HG03097 (cell line): ENCODE data around the gene TSTD2.

Experiments used
- ATAC-seq: cut with Tn5 transposase; IDR thresholded peaks from one replicate; pipeline ENCODE4 v1.9.1; 2021; ENCODE audit not compliant: unreplicated experiment, low FRiP score

TSTD2 gene

DNA sequence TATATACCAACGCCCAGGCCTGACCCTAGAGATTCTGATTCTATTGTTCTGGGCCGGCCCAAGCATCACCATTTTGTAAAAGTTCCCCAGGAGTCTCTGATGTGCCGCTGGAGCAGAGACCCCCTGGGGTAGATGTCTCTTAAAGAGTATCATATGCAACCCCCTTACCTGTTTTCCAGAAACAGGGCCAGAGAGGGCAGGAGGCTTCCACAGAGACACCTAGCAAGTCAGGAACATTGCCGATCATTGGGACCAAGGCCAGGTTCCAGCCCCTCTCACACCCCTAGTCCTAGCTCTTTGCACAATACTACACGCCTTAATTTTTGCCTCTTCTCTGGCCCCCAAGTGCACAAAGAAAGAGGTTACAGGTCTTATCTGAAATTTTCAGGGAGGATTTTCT, 67.9 kb downstream of the TSTD2 start:
- ATAC-seq, result no peak

DNA sequence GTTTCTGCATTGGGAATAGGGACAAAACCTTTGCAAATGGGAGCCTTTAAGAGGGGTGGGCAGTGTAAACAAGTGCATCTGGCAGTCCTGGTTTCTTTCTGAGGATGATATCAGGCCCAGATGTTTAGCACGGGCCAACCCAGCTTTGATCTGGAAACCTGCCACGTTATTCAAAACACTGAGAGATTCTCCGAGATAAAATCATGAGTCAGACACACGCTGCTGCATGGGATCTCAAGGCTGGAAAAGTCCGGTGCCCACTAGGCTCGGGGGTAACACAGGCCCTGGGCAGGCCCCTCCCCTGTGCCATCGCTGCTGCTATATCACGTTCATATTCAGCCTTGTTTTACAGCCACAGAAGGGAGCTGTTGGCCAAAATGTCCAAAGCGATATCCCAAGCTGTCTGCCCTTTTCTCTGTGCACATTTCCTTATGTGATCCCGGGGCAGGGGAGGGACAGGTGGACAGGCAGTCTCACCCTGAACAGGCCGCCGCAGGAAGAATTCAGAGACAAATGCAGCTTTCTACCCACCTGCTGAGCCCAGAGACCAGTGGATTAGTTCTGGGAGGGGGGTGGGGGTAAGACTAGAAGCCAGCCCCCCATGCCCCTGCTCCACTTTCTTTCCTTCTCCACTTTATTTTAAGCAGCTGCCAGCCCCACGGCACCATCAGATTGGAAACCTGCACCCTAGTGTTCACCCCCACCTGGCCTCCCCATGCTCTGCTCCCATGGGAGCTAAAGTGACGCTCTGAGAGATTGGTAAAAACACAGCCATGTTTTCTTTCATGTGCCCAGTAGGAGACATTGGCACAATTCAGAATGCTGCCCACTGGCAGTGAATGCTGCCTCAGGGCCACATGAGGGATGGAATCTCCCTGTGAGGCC, 68.6 kb downstream of the TSTD2 start:
- no peak for ATAC-seq

DNA sequence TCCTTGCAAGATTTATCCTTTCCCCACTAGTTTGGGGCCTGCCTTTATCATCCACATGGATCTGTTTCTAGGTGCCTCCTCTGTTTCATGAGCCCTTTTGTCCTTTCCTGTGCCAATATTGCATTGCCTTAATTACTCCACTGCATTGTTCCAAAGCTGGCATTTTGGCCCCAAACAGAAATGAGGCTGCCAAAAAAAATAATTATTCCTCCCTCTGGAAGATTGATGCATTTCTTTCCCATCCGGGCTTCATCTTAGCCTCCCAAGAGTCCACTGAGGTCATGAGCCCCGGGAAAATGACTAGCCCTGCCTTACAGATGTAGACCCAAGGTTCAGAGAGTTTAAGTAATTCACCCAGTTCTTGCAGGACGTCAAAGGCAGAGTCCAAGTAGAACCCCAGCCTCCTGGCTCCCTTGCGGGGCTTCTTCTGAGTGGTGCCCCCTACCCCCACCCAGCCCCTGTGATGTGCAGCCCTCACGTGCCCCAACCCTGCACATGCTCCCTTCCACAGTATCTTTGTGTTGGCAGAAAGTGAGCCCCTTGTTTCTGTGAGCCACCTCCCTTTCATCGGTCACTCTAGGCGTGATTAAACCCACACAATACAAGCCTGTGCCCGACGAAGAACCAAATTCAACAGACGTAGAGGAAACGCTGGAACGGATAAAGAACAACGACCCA, 69.6 kb downstream of the TSTD2 start:
- no peak for ATAC-seq

DNA sequence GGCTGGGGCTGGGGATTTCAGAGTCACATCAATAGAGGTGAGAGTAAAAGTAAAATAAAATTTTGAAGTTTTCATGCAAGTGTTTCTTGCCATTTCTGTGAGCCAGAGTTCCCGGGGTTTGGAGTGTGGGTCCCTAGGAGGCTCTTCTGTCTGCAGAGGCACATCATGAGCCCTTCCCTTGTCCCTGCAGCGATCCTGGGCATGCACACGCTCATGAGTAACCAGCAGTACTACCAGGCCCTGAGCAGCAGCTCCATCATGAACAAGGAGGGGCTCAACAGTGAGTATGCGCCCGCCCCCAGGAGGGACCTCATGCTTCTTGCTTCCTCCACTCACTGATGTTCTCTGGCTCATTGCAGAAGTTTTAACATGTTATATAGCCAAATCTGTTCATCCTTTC, 70.6 kb downstream of the TSTD2 start:
- ATAC-seq, result no peak

DNA sequence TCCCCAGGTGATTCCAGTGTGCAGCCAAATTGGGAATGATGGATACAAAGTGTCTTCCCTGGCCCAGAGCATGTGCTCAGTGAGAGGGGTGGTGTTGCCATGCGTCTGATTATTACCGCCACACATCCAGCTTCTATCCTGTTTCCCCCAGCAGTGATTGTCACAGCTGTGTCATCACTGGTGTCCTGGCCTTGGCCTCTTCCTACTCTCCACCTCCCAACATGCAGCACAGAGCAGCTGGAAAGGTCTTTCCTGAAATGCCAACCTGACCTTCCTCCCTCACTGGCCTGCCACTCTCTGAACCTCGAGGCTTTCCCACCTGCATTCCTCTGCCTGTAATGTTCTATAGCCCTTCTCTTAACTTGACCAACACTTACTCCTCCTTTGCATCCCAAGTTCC, 71.7 kb downstream of the TSTD2 start:
- ATAC-seq, result no peak

DNA sequence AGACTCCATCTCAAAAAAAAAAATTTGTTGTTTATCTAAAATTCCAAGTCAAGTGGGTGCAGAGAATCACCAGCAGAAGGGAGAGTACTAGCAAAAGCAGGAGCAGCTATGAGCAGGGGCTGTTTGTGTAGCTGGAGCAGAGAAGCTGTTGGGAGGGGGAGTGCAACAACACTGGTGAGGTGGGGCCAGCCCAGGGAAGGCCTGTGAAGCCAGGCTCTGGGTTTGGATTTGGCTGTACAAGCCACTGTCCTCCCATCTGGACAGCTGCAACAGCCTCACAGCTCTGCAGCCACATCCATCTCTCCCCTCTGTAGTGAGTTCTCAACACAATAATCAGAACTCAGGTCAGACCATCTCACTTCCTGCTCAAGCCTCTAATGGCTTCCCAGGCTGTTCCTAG, 72.3 kb downstream of the TSTD2 start:
- ATAC-seq, result no peak

DNA sequence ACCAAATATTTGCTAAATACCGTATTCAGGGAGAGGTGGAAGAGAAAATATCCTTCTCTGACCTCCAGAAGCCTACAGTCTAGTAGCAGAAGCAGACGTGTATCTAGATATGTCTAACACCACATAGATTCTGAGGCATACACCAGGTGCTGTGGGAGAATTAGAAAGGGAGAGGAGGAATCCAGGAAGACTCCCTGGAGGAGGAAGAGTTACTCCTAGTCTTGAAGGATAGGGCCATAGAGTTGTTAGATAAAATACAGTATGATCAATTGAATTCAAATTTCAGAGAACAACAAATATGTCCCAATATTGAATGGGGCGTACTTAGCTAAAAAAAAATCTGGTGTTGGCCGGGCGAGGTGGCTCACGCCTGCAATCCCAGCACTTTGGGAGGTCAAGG, 73.0 kb downstream of the TSTD2 start:
- no peak for ATAC-seq

DNA sequence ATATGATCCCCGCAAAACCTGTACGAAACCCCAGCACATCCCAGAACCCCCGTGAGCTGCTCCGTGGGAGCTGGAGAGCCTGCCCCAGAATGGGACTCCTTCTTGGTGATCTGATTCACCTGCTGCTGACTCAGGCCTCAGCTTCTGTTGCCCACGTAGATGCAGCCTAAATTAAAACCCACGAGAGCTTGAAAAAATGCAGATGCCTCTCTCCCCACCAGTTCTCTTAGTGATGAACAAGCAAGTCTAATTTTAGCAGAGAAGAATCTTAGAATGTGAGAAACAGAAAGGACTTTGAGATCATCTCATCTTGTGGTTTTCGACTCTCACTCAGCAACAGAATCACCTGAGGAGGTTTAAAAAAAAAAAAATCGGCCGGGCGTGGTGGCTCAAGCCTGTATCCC, 74.1 kb downstream of the TSTD2 start:
- no peak for ATAC-seq

DNA sequence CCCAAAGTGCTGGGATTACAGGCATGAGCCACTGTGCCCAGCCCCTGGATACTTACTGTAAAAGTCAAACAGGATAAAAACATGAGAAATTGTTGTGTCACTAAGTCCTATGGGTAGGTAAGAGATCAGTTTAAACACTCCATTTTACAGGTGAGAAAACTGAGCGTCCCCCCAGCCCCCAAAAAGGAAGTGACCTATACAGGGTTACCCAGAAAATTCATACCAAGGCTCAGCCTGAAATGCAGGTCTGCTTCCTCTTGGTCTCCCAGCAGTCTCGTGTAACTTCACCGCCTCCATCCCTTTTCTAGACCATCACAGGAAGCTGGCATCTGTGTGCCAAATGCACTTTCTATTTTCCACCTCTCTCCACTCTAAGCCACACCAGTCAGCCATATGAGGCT, 74.5 kb downstream of the TSTD2 start:
- no peak for ATAC-seq

DNA sequence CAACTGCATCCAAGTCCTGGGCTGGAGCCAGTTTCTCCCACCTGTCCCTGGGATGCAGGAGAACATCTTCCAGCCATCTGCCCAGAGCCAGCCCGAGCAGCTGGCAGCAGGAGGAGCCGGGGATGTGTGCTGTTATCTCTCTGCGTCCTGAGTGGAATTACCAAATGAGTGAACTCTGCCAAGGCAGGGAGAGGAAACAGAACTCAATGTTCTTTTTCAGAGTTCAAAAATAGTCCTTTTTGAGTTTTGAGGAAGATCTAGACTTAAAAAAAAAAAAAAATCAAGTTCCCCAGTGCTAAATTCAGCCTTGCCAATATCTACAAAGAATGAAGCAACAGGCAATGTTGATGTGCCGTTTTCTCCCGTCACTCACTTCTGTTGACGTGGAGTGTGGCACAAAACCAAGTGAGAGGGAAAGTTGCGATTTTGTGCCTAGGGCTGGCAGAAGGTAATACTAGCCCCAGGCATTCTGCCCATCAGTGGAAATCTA, 75.5 kb downstream of the TSTD2 start:
- no peak for ATAC-seq

DNA sequence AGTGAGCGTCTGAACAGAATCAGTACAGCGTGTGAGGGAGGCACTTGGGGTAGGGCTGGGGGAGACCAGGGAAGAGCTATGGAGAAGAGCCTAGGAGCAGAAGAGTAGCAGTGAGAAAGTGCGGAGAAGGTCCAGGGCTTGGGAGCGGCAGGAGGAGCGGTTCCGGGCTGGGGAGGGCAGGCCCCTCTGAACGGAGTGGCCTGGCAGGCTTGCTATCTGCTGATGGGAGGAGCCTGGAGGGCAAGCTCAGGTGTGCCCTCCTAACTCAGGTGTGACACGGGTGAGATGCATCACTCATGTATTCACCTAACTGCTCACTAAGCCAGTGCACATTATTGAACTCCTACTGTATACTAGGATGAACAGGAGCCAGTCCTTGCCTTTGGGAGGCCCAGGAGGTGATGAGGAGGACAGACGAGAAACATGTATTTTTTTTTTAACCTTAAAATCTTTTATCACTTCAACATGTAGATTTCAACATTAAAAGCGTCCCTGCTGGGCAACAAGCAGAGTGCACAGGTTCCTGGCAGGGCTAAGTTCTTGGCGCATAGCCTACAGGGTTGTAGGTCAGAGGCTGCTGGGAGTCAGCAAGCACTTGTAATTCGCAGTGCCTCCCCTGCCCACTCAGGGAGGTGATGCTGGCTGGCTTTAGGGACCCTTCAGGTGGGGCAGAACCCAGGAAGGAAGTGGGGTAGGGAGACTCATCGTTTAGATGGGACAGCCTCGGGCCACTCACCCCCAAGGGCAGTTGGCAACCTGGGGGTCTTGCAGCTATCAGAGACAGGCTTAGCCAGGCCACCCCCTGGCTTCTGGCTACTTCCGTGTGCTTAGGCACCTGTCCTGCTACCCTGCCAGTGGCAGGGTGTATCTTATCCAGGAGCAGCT, 76.2 kb downstream of the TSTD2 start:
- ATAC-seq, result no peak

DNA sequence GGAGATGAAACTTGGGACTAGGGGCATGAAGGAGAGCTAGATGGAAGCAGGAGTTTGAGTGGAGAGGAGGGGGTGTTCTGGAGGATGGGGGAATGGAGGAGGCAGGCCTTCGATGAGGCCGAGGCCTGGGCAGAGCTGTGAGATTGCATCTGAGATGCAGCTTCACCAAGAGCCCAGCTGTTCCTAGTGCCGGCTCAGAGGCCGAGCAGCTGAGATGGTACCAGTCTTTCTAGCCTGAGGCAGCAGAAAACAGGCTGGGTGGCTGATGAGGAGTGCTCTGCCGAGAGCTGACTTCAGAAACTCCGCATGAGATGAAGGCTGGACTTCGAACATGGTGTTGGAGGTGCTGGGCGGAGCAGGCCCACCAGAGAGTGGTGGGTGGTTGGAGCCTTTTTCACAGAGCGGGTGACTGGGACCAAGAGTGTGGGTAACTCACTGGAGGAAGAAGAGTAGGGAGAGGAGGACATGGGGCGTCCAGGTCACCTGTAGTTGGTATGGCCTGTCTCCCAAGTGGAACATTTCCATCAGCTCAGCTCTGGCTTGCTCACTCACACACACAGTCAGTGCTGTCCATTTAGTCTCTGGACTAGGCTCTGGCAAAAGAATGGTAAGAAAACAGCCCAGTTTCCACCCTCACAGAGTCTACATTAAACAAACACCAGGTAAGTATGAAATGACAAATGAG, 77.0 kb downstream of the TSTD2 start:
- ATAC-seq, result no peak

DNA sequence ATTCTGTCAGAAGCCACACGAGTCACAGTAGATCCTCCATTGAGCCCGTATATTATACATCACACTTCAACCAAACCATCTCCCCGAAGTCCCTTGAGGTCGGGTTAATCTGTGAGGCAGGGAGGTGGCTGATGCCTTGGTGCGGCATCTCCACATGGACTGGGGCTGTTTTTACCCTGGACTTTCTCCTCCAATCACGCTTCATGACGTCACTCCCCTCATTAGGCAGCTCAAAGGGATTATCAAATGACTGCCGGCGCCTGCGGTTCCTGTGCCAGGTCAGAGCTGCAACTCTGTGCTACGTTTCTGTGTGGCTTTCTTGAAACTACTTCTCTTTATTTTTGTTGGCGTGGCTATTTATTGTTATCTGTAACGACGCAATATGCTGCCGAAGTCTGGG, 78.0 kb downstream of the TSTD2 start:
- no peak for ATAC-seq

DNA sequence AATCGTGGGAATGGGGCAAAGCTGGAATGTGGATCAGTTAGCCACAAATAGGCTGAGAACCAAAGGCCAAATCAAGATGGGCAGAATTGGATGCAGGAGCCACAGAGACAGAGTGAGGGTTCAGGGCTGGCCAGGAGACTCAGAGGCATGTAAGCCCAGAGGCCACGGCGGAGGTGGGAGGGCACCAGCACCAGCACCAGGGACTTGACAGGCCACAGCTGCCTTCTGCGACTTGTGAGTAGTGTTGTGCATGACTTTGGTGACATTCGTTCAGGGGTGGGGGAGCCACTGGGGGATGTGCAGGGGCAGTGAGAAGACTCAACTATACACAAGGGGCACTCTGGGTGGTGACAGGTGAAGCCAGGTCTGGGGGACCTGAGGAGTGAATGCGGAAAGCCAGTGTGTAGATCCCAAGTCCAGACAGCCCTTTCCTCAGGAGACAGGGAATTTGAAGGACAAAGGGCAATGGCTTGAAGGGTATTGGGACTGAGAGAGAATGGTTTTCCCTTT, 78.5 kb downstream of the TSTD2 start:
- ATAC-seq, result no peak

DNA sequence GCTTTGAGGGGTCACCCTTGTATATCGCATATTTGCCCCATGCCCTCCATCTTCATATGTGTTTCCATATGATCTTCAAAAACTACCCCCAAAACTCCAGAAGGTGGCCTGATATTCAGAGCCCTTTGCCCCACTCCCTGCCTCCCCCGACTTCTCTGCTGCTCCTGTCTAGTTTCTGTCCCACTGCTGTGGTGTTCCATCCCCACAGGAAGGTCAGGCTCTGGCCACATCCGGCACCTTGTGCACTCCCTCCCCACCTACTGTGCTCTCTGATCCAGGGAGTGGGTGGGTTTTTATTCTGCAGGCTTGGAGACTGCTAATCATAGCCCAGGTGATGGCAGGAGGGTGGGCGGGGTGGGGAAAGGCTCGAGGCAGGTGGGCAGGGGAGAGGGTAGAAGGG, 79.3 kb downstream of the TSTD2 start:
- ATAC-seq, result no peak

DNA sequence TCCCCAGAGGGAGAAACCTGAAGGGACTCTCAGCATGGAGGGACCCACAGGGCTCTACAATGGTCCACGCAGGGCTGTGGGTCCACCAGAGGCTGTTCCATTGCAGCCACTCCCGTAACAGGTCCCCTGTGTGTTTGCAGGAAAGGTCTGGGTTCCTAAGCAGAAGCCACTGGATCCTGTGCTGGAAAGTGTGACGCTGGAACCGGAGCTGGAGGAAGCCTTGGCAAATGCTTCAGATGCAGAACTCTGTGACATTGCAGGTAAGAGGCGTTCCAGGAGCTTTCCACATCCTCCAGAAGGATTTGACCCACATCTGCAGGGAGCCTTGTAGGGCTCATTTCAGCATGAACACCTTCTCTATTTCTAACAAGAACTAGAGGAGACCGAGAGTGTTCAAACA, 80.0 kb downstream of the TSTD2 start:
- ATAC-seq, result no peak

DNA sequence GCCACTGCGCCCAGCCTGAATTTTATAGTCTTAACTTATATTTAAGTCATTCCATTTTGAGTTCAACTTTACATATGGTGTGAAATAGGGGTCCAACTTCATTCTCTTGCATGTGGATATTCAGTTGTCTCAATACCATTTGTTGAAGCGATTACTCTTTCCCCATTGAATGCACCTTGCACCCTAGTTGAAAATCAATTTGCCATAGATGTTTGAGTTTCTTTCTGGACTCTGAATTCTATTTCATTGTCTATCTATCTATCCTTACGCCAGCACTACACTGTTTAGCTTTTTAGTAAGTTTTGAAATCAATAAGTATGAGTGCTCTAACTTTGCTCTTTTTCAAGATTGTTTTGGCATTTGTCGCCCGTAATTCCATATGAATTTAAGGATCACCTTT, 81.9 kb downstream of the TSTD2 start:
- ATAC-seq, result no peak

DNA sequence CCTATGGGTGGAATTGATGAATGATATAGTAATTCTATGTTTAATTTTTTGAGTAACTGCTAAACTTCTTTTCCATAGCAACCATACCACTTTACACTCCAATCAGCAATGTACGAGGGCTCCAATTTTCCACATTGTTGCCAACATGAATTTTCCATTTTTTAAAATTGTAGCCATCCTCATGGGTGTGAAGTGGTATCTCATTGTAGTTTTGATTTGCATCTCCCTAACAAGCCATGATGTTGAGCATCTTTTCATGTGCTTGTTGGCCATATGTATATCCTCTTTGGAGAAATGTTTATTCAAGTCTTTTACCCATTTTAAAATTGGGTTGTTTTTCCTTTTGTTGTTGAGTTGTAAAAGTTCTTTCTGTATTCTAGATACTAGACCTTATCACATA, 82.8 kb downstream of the TSTD2 start:
- no peak for ATAC-seq
